ENCODE measurements around the gene CELF2. TPM values are rescaled to one million over a fixed set of nuclear protein-coding genes. Genes with fewer than 3 reads are reported as not detected.

The CELF2 gene
- total and polyA plus RNA-seq, 7 donors = 6.0 to 83.1 (median 48.9) TPM

DNA sequence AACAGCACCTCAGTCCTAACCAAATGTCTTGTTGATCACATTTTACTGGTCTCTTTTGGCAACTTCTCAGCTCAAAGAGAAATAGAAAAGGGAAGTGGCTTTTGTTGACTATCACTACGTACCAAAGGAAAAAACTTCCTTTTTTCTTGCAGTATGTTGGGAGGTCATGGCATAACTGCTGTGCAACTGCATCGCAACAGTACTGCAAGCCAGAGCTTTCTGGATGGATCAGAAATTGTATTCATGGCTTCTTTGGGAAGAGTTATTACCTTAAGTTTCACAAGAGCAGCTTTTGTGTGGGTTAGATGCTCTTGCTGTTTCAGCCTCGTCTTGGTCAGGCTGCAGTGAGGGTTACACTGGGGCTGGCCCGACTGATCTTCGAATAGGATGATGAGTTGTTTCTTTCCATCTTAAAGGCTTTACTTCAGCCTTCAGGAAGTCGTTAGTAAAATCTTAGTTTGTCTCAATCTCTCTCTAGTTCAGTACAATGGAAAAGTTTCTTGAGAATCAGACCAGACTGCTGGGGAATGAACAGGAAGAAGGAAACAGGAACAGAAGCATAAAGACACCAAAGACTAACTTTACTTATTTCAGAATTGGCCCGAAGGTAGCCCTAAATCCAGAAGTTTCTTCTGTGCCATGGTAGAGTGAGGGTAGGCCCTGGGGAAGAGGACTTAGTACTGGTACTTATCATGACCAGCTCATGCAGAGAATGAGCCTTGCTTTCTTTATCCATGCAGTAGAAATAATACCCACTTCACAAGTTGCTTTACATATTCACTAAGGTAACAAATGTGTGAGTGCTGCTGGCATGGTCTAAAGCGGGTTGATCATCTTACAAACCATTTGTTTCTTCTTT lies 153.6 kb downstream of the CELF2 start:
- no peak overlapping the region for H3K4me3 ChIP-seq
- peaks cover 0 to 16% (median 6%) of the 10 kb centered on the region in 4 donors for H3K4me1 ChIP-seq
- intact Hi-C loops (cut with DNase I) = no loop called here
- H3K27me3 ChIP-seq = no peaks in the 10 kb centered on the region
- WGBS, 2 donors = 47 to 79% methylated on average over 8 of the region's 8 CpGs
- TF ChIP-seq EP300 (IDR thresholded peaks at IDR 0.05) = no peak
- TF ChIP-seq, protein P1, sequence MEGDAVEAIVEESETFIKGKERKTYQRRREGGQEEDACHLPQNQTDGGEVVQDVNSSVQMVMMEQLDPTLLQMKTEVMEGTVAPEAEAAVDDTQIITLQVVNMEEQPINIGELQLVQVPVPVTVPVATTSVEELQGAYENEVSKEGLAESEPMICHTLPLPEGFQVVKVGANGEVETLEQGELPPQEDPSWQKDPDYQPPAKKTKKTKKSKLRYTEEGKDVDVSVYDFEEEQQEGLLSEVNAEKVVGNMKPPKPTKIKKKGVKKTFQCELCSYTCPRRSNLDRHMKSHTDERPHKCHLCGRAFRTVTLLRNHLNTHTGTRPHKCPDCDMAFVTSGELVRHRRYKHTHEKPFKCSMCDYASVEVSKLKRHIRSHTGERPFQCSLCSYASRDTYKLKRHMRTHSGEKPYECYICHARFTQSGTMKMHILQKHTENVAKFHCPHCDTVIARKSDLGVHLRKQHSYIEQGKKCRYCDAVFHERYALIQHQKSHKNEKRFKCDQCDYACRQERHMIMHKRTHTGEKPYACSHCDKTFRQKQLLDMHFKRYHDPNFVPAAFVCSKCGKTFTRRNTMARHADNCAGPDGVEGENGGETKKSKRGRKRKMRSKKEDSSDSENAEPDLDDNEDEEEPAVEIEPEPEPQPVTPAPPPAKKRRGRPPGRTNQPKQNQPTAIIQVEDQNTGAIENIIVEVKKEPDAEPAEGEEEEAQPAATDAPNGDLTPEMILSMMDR (IDR thresholded peaks at IDR 0.05) = no peak
- TF ChIP-seq POLR2A (IDR thresholded peaks at IDR 0.05) = peak in 1 of 2 donors; percentile 44
- peak in 3 of 4 donors; percentile 22 to 56 (median 53) for TF ChIP-seq POLR2AphosphoS5 (IDR thresholded peaks at IDR 0.05)
- H3K36me3 ChIP-seq = peaks cover 0 to 23% (median 1%) of the 10 kb centered on the region in 4 donors
- H3K27ac ChIP-seq = peak overlapping the region in 3 of 4 donors; percentile 13 to 60 (median 41)
- no peak for DNase-seq
- no peaks in the 10 kb centered on the region for H3K9me3 ChIP-seq

DNA sequence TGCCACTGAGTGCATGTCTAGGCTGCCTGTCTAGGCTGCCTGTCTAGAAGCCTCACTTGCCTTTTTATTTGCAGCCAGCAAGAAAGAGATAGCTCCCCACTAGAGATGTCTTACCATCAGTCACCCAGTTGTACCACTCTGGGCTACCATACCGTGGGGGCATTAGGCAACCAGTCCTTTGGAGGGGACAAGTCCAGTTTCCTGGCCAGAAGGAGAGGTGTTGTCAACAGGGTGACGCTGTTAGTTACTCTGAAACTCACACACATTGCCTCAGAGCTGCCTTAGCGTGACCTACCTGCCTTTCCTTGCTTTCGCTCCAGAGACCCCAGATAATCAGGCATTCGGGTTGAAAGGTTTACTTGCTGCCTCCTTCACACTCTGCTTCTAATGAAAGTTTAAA lies 155.4 kb downstream of the CELF2 start:
- 76 to 86% methylated on average over 5 of the region's 5 CpGs for WGBS, 2 donors
- intact Hi-C loops (cut with DNase I) = no loop called here
- Histone ChIP-seq H3K4me3 (no peak overlapping the region), H3K36me3 (peaks cover 0 to 27% (median 1%) of the 10 kb centered on the region in 4 donors), H3K27me3 (no peaks in the 10 kb centered on the region), H3K27ac (peak overlapping the region in 2 of 4 donors; percentile 11 to 60), H3K4me1 (peaks cover 0 to 5% (median under 1%) of the 10 kb centered on the region in 4 donors), H3K9me3 (no peaks in the 10 kb centered on the region)
- no peak for TF ChIP-seq EP300 (IDR thresholded peaks at IDR 0.05)
- TF ChIP-seq POLR2A (IDR thresholded peaks at IDR 0.05) = no peak
- TF ChIP-seq, protein P1 (IDR thresholded peaks at IDR 0.05) = no peak
- no peak for TF ChIP-seq POLR2AphosphoS5 (IDR thresholded peaks at IDR 0.05)
- DNase-seq = no peak

DNA sequence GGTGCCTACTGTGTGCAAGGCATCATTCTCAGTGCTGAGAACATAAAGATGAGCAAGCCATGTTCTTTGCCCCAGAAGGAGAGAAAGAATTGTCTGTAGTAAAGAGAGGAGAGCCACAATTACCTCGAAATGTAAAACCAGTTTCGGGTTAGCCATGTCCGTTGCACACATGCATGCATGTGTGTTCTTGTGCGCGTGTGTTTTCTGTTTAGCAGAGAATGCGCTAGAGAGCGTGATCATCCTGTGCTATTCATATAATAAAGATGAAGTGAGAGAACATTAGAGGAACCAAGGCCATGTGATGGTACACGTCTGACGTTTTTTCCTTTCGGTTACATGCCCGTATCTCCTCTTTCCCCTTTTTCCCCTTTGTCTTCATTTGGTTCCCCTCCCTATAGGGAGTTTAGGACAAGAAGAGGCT lies 158.2 kb downstream of the CELF2 start:
- peak overlapping the region in 3 of 4 donors; percentile 1 to 59 (median 50) for H3K27ac ChIP-seq
- TF ChIP-seq POLR2A (IDR thresholded peaks at IDR 0.05) (no peak), EP300 (IDR thresholded peaks at IDR 0.05) (peak in 2 of 4 donors; percentile 28 to 57), POLR2AphosphoS5 (IDR thresholded peaks at IDR 0.05) (peak; percentile 11 to 58 (median 36))
- peak overlapping the region in 1 of 4 donors; percentile 5 for H3K4me3 ChIP-seq
- WGBS, 2 donors = 51 to 87% methylated on average over 11 of the region's 11 CpGs
- H3K4me1 ChIP-seq = peaks cover 0 to 5% (median 0%) of the 10 kb centered on the region in 4 donors
- no peaks in the 10 kb centered on the region for H3K27me3 ChIP-seq
- no peaks in the 10 kb centered on the region for H3K9me3 ChIP-seq
- intact Hi-C loops (cut with DNase I) = no loop called here
- H3K36me3 ChIP-seq = peaks cover 0 to 29% (median 1%) of the 10 kb centered on the region in 4 donors
- no peak for DNase-seq

DNA sequence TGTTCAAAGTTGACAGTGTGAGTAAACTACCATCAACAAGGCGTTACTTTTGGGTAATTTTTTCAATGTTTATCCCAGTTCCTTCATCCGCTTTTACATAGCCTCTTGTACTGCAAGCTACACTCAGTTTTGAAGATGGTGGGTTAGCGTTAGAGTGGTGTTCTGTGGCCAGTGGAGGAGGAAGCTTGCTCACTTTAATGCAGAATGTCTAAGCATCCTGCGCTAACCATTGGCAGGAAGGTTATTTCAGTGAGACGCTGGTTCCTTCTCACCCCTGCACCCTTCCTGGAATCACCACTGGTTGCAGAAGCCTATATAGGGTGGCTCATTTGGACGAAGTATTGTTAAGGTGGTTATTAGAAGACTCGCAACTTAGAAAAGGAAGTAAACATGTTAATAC lies 159.1 kb downstream of the CELF2 start:
- 55 to 84% methylated on average over 7 of the region's 7 CpGs for WGBS, 2 donors
- Histone ChIP-seq H3K4me1 (peaks cover 0 to 12% (median 6%) of the 10 kb centered on the region in 4 donors), H3K4me3 (no peak overlapping the region), H3K27ac (peak overlapping the region; percentile 1 to 59 (median 18)), H3K9me3 (no peaks in the 10 kb centered on the region), H3K36me3 (peaks cover 0 to 33% (median 1%) of the 10 kb centered on the region in 4 donors), H3K27me3 (no peaks in the 10 kb centered on the region)
- TF ChIP-seq EP300 (IDR thresholded peaks at IDR 0.05) (no peak), POLR2A (IDR thresholded peaks at IDR 0.05) (no peak), POLR2AphosphoS5 (IDR thresholded peaks at IDR 0.05) (no peak)
- TF ChIP-seq, protein P1 (IDR thresholded peaks at IDR 0.05) = no peak
- no peak for DNase-seq
- intact Hi-C loops (cut with DNase I) = no loop called here

DNA sequence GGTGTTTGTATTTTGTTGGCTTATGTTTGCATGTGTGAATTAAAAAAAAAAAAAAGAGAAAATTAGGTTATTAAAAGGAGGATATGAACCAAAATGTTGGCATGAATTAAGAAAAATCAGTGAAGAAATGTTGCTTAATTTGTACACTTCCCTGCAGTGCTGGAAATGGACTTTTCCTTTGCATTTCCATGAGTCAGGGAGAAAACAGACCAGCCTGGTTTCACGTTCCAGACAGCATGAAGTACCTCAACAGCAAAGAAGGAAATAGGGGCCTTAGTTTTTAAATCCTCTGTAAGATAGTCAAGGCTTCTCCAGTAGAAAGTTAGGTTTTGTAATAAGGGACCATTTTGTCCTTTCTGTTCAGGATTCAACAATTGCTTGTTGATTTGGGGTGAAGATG lies 159.7 kb downstream of the CELF2 start:
- Histone ChIP-seq H3K36me3 (peaks cover 0 to 33% (median 1%) of the 10 kb centered on the region in 4 donors), H3K4me3 (no peak overlapping the region), H3K27ac (peak overlapping the region in 3 of 4 donors; percentile 18 to 59 (median 45)), H3K27me3 (no peaks in the 10 kb centered on the region), H3K4me1 (peaks cover 0 to 15% (median 12%) of the 10 kb centered on the region in 4 donors), H3K9me3 (no peaks in the 10 kb centered on the region)
- 50 to 86% methylated on average over 1 of the region's 1 CpG for WGBS, 2 donors
- DNase-seq = no peak
- intact Hi-C loops (cut with DNase I) = no loop called here
- TF ChIP-seq POLR2AphosphoS5 (IDR thresholded peaks at IDR 0.05) (no peak), POLR2A (IDR thresholded peaks at IDR 0.05) (no peak), EP300 (IDR thresholded peaks at IDR 0.05) (no peak)
- TF ChIP-seq, protein P1 (IDR thresholded peaks at IDR 0.05) = no peak

Data from sigmoid colon (tissue), 7 donors.